ENCODE measurements around the gene SUSD5.

DNA sequence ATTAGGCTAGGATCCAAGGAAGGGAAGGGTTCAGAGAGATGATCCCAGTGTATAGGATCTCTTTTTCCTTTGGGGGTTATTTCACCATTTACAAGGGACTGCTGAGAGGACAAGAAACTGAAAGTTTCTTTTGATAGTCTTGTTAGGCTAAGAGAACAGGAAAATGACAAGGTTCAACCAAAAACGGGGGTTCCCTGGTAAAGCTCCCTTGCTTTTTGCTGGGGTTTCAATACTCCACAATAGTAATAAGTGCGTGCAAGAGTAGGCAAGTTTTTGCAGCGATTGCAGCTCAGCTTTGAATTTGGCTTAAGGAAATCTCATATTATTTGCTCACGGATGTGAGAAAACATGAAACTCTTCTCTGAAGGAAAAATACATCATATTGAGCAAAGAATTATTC, 18.8 kb upstream of the SUSD5 start:
- TF ChIP-seq, protein P1, sequence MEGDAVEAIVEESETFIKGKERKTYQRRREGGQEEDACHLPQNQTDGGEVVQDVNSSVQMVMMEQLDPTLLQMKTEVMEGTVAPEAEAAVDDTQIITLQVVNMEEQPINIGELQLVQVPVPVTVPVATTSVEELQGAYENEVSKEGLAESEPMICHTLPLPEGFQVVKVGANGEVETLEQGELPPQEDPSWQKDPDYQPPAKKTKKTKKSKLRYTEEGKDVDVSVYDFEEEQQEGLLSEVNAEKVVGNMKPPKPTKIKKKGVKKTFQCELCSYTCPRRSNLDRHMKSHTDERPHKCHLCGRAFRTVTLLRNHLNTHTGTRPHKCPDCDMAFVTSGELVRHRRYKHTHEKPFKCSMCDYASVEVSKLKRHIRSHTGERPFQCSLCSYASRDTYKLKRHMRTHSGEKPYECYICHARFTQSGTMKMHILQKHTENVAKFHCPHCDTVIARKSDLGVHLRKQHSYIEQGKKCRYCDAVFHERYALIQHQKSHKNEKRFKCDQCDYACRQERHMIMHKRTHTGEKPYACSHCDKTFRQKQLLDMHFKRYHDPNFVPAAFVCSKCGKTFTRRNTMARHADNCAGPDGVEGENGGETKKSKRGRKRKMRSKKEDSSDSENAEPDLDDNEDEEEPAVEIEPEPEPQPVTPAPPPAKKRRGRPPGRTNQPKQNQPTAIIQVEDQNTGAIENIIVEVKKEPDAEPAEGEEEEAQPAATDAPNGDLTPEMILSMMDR (IDR thresholded peaks at IDR 0.05; ENCODE audit: low read length), result no peak
- TF ChIP-seq EZH2 (IDR thresholded peaks at IDR 0.05; ENCODE audit: borderline replicate concordance, low read length), result no peak
